Ureter (tissue), 1 donor: Measurements from ENCODE around the gene HTR1D. TPM values are rescaled to one million over a fixed set of nuclear protein-coding genes. Genes with fewer than 3 reads are reported as not detected.
"Not testable (repeated sequence)": the region's sequence is repeated elsewhere in the genome, so short reads cannot be mapped to it uniquely, and the experiment has no call there.

Experiments
- DNase-seq: peaks from one replicate; pipeline ENCODE4 v3.0.0-alpha.2; 2020; ENCODE audit warnings: low spot score
- total RNA-seq: library from RNA; stranded (reverse); gene quantifications from one replicate; pipeline ENCODE4 v1.2.4, GENCODE V29; 2023
- donor health status: DM: yes; HTN: yes; CAD: no.

The HTR1D gene
- total RNA-seq, 1 donor from 2014 or later, result 0.91 TPM

DNA sequence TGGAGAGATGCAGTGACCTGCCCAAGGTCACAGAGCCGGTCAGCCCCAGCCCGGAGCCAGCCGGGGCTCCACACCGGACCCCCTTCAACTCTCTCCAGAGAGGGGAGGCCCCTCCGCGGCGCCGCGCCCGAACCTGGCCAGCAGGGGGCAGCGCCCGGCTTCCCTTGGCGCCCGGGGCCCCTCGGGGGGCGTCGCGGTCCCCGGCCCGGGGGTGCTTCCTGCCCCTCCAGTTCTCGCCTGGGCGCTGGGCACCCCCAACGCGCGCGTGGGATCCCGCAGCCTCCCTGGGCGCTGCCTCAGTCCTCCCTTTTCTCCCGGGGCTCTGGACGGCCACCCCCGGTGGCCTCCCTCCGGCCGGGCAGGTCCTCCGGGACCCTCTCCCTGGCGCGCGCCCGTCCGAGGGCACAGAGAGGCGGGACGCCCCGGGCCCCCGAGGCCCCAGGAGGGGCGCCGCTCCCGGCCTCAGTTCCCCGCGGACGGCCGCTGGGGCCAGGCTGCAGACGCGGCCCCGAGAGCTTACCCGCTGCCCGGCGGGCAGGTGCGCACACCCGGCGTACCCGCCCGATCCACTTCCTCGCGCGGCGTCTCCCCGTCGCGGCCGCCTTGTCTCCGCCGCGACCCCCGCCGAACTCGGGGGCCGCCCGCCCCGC, 406 bp downstream of the HTR1D start:
- DNase-seq, result no peak

DNA sequence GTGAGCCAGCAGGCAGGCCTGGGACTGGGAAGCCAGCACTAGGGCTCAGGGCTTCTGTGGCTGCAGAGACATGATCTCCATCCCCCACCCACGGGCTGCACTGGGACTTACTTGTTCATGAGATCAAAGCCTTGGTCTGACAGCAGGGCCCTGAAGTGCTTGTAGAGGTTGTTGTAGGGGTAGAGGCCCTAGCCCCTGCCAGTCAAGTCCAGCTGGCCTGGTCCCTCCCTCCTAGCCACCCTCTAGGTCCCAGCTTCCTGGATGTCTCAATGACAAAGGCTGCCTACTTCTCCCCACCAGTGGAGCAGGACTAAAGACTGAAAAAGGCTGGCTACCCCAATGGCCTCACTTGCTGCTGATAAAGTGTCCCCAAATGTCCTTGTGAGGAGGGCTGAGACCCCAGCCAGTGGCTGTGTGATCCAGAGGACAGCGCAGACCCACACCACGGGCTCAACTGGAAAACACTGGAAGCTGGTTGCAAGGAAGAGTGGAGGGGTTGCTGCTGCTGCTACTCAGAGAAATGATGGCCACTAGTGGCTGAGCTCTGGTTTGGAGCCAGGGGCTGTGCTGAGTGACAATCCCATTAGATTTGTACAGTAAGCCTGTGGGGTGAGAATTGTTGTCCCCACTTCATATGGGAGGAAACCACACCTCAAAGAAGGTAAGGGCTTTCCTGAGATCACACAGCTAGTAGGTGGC, 1.4 kb downstream of the HTR1D start:
- DNase-seq, result no peak

DNA sequence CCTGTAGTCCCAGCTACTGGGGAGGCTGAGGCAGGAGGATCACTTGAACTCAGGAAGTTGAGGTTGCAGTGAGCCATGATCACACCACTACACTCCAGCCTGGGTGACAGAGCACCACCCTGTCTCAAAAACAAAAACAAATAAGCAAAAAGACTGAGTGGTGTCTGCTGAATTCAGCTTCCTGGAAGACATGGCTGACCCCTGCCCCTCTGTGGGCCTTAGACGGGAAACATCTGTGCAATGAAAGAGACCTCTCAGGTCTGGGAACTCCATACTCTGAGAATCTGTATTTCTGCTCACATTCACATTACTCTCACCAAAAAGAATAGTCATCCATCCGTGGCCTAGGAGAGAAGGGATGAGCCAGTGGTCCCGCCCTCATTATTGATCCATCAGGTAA, 2.0 kb downstream of the HTR1D start:
- DNase-seq, result no peak

- no peak for DNase-seq
These were observed 2.7 kb downstream of the HTR1D start for GRCh38 chr1:23214640-23215039.

DNA sequence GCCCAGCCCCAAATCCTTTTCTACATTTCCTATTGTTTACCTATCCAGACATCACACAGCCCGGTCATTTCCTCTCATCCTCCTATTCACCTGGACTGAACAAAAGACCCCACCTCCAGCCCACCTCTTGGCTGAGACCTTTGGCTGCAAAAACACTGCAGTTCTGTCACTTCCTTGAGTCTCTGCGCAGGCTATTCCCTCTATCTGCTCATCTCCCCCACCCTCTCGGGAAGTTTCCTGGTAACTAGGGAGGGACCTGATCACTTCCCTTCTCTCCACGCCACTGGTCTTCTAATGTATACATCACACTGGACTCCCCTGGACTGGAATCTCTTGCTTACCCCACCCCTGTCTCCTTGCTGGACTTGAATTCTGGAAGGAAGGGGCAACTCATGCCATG, 5.3 kb downstream of the HTR1D start:
- no peak for DNase-seq

DNA sequence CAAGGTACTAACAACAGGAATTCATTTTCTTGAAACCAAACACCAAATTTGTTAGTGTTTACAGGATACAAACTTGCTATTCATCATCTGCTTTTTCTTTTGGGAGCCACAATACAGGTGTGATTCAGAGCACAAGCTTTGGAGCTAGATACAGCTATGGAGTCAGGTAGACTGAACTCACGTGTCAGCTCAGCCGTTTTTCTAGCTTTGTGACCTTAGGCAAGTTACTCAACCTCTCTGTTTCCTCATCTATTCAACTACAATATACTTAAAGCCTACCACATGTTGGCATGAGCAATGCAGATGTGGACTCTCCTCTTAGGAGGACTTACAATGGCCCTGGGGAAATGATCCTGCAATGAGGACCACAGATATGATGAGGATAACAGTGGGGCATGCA, 6.3 kb downstream of the HTR1D start:
- no peak for DNase-seq

GRCh38 chr1:23210351-23210785, 6.9 kb downstream of the HTR1D start:
- DNase-seq, result no peak

DNA sequence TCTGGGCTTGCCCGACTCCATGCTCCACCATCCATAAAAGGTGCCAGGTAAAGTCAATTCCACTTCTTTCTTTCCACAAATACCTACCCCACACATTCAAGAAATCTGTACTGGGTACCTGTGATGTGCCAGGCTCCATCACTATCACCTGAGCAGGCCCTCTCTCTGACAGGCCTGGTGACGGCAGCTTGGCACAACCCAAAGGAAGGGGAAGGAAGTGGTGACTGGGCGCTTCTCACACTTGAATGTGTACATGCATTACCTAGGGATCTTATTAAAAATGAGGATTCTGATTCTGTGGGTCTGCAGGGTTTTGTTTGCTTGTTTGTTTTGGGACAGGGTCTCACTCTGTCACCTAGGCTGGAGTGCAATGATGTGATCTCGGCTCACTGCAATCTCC, 7.5 kb downstream of the HTR1D start:
- DNase-seq, result no peak

DNA sequence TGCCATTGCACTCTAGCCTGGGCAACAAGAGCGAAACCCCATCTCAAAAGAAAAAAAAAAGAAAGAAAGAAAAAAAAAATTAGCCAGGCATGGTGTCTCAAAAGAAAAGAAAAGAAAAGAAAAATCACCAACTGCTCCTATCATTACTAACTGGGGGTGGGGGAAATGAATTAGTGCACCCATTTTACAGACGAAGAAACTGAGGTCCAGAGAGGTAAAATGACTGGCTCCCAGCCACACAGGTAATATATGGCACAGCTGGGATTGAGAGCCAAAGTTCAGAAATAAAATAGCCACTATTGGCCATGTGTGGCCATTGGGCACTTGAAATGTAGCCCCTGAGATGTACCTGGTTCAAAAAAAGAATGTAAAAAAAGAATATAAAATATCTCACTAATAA, 8.8 kb downstream of the HTR1D start:
- no peak for DNase-seq

DNA sequence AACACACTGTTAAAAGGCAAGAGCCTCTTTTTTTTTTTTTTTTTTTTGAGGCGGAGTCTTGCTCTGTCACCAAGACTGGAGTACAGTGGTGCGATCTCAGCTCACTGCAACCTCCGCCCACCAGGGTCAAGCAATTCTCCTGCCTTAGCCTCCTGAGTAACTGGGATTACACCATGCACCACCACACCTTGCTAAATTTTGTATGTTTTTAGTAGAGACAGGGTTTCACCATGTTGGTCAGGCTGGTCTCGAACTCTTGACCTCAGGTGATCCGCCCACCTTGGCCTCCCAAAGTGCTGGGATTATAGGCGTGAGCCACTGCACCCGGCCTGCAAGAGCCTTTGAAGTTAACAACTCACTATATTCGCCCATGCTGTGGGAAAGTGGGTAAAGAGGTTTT, 9.6 kb downstream of the HTR1D start:
- not testable (repeated sequence) for DNase-seq

DNA sequence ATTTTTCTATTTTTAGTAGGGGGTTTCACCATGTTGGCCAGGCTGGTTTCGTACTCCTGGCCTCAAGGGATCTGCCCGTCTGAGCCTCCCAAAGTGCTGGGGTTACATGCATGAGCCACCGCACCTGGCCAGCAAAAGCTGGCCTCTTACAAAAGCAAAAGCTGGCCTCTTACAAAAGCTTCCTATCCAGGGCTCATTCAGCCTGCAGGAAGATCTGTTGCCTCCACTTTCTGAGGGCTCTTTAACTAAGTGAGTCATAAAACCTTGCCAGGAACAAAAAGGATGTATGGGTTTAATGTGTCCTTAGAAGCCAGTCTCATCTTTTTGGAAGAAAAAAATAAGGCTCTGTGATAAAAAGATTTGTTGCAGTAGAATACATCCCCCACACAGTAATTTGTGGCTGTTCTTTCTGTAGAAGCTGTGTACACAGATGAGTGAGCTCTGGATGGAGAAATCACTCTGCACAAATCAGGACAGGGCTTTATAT, 15.0 kb downstream of the HTR1D start:
- no peak for DNase-seq

DNA sequence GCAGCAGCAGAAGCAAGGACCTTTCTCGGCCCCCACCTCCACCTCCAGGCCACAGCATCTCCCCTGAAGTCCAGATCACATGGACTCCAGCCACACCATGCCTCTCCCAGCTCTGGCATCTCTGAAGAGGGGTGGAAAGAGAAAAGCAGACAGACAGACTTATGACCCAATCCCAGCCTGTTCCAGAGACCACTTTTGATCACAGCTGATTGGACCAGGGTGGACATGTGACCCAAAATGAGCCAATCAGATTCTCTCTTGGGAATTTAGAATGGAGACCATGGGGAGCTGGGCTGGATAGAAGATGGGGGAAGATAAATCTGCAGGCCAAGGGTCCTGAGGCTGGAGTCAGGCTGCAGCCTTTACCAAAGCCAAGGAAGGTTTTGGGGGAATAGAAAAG, 16.4 kb downstream of the HTR1D start:
- no peak for DNase-seq

GRCh38 chr1:23198373-23198772, 18.9 kb downstream of the HTR1D start:
- no peak for DNase-seq

DNA sequence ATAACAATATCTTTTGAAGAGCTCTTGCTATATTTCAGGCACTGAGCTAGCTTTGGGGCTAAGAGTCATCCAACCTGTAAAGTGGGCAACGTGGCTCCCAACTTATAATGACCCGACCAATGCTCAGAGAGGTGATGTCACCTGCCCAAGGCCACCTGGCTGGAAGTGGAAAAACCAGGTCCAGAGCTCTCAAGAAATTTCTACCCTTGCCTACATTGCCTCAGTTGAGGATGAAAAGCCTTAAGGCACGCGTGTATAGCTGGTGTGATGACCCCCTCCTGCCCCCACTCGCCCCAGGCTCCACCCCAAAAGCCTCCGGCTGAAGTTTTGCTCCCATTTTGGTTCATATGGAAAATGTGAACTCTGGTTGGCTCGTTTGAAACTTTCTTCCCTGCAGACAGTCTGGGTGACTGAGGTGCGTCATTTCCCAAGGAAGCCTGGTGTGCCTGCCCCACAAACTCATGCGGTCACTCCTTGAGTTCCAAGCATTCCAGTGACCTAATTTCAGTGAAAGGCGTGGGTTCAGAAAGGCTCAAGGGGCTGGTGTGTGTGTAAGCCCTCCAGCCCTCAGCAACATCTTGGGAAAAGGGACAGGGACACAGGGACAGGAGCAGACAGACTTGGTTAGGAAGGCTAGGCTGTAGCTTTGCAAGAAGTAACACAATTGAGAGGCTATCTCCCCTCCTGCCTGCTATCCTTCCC, 20.5 kb downstream of the HTR1D start:
- DNase-seq, result no peak

GRCh38 chr1:23194119-23194984, 22.9 kb downstream of the HTR1D start:
- no peak for DNase-seq

GRCh38 chr1:23193391-23194118, 23.7 kb downstream of the HTR1D start:
- DNase-seq, result no peak

GRCh38 chr1:23191199-23191598, 26.1 kb downstream of the HTR1D start:
- DNase-seq, result no peak

DNA sequence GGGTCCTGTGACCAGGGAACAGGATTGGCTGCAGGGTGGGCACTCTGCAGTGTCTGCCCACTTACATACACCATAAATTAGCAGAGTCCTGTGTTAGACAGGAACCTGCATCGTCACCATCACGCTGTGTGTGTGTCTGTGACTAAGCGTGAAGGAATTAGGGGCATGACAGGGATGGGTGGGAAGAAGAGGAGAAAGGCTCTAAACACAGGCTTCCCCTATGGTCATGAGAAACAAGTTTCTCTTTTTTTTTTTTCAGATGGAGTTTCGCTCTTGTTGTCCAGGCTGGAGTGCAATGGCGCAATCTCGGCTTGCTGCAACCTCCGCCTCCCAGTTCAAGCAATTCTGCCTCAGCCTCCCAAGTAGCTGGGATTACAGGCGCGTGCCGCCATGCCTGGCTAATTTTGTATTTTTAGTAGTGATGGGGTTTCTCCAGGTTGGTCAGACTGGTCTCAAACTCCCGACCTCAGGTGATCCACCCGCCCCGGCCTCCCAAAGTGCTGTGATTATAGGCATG, 28.3 kb downstream of the HTR1D start:
- not testable (repeated sequence) for DNase-seq

GRCh38 chr1:23188434-23188884, 28.8 kb downstream of the HTR1D start:
- DNase-seq, result no peak

DNA sequence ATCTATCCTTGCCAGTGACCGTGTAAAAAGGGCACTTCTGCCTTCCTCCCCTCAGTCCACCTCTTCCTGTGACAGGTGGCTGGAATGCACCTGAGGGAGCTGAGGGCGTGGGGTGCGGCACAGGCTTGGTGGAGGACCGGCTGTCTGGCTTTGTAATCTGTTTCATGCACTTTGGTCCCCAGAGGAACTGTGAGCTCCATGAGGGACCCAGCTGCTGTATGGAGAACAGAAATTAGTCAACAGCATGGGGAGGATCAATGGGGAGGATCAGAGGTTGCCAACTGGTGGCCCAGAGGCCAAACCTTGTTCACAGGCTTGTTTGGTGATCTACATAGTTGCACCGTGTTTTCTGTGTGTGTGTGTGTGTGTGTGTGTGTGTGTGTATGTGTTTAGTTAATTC, 29.7 kb downstream of the HTR1D start:
- DNase-seq, result no peak

DNA sequence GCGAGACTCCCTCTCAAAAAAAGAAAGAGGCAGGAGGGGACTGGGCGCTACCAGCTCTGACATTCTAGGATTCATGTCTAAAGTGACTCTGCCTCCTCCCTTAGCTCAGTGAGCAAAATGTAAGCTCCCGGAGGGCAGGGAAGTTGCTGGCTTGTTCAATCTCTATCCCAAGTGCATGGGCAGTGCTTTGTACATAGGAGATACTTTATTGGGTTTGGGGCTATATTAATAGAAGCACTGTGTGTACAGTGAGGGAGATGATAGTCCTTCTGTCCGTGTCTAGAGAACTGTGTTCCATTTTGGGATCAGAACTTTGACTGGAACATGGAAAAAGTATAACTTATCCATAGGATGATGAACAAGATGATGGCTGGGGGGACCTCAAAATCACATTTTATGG, 31.9 kb downstream of the HTR1D start:
- no peak for DNase-seq
